IMR-90 (cell line): Measurements from ENCODE around the gene SRGAP3.

Experiments used
- NFE2L2 ChIP-seq: fragments of 150-350 bp; IDR thresholded peaks from 2 replicates; pipeline ENCODE4 v1.6.1; 2016; ENCODE audit warnings: low read depth, mild to moderate bottlenecking, low read length
- RCOR1 ChIP-seq: IDR thresholded peaks from 2 replicates; pipeline ENCODE4 v1.6.1; 2012; ENCODE audit warnings: mild to moderate bottlenecking, low read length, improper control_type of control experiment; ENCODE audit not compliant: insufficient replicate concordance
- TF ChIP-seq, protein P1 (sequence below): conservative IDR thresholded peaks from 2 replicates; pipeline ENCODE4 v1.5.1; 2012; ENCODE audit warnings: mild to moderate bottlenecking, low read depth, low read length, improper control_type of control experiment

DNA sequence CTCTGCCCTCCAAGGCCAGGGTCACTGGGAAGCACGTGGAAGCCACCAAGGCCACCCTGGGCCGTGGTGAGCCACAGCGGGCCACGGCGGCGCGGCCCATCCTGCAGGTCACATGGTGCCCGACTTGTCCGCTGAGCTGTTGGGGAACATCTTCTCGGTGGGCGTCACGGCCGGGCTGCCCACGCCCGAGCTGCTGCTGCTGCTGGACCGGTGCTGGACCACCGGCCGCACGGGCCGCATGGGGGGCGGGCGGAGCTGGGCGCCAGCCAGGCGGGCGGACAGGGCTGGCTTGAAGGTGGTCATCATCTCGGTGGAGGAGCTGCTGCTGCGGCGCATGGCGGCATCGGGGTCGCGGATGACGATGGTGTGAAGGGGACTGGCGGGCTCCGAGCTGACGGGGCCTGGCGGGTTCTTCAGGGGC lies 264.0 kb downstream of the SRGAP3 start:
- TF ChIP-seq RCOR1, result no peak
- TF ChIP-seq, protein P1, sequence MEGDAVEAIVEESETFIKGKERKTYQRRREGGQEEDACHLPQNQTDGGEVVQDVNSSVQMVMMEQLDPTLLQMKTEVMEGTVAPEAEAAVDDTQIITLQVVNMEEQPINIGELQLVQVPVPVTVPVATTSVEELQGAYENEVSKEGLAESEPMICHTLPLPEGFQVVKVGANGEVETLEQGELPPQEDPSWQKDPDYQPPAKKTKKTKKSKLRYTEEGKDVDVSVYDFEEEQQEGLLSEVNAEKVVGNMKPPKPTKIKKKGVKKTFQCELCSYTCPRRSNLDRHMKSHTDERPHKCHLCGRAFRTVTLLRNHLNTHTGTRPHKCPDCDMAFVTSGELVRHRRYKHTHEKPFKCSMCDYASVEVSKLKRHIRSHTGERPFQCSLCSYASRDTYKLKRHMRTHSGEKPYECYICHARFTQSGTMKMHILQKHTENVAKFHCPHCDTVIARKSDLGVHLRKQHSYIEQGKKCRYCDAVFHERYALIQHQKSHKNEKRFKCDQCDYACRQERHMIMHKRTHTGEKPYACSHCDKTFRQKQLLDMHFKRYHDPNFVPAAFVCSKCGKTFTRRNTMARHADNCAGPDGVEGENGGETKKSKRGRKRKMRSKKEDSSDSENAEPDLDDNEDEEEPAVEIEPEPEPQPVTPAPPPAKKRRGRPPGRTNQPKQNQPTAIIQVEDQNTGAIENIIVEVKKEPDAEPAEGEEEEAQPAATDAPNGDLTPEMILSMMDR, result no peak
- no peak for TF ChIP-seq NFE2L2
